HG03175 (cell line): Measurements from ENCODE around the gene CSE1L.
"Not testable (repeated sequence)": the region's sequence is repeated elsewhere in the genome, so short reads cannot be mapped to it uniquely, and the experiment has no call there.

Experiments
- ATAC-seq: cut with Tn5 transposase; IDR thresholded peaks from one replicate; pipeline ENCODE4 v1.9.1; 2021; ENCODE audit warnings: mild to moderate bottlenecking, moderate library complexity; ENCODE audit not compliant: unreplicated experiment

The CSE1L gene

GRCh38 chr20:49046087-49046900 lies at the start of gene CSE1L:
Gene CSE1L (plus strand): TSS chr20:49046312. CDS start chr20:49058464, 12,152 bp downstream.
- peak; percentile 89 for ATAC-seq

GRCh38 chr20:48999890-49000870 lies 45.9 kb upstream of the CSE1L start:
- ATAC-seq: no peak

GRCh38 chr20:49001741-49002140 lies 44.4 kb upstream of the CSE1L start:
- no peak for ATAC-seq

- ATAC-seq: no peak
Observed at GRCh38 chr20:49006446-49006980, 39.6 kb upstream of the CSE1L start.

GRCh38 chr20:49009899-49010631 lies 36.0 kb upstream of the CSE1L start:
- ATAC-seq: no peak

GRCh38 chr20:49024220-49024619 lies 21.9 kb upstream of the CSE1L start:
- no peak for ATAC-seq

GRCh38 chr20:49028177-49028576 lies 17.9 kb upstream of the CSE1L start:
- not testable (repeated sequence) for ATAC-seq

- no peak for ATAC-seq
Observed at GRCh38 chr20:49028684-49029083, 17.4 kb upstream of the CSE1L start.

- no peak for ATAC-seq
Observed at GRCh38 chr20:49029203-49029602, 16.9 kb upstream of the CSE1L start.

- ATAC-seq: no peak
Observed at GRCh38 chr20:49030954-49031619, 15.0 kb upstream of the CSE1L start.

GRCh38 chr20:49032455-49032854 lies 13.7 kb upstream of the CSE1L start:
- ATAC-seq: no peak

GRCh38 chr20:49034070-49034732 lies 11.9 kb upstream of the CSE1L start:
- no peak for ATAC-seq

- ATAC-seq: no peak
Observed at GRCh38 chr20:49037962-49038387, 8.1 kb upstream of the CSE1L start.

GRCh38 chr20:49039854-49040253 lies 6.3 kb upstream of the CSE1L start:
- ATAC-seq: no peak

- ATAC-seq: no peak
Observed at GRCh38 chr20:49043000-49043399, 3.1 kb upstream of the CSE1L start.

- ATAC-seq: no peak
Observed at GRCh38 chr20:49045440-49046086, 549 bp upstream of the CSE1L start.

- ATAC-seq: no peak
Observed at GRCh38 chr20:49052334-49052733, 6.2 kb downstream of the CSE1L start.

GRCh38 chr20:49054056-49054643 lies 8.0 kb downstream of the CSE1L start:
- ATAC-seq: peak; percentile 68

GRCh38 chr20:49063279-49063678 lies 17.2 kb downstream of the CSE1L start:
- ATAC-seq: no peak
